Natural killer cell (primary cell): ENCODE results near the gene PPP2CA. TPM values are rescaled to one million over a fixed set of nuclear protein-coding genes. Genes with fewer than 3 reads are reported as not detected.
A peak's percentile ranks its signal among the peaks of the same experiment; 100 is the strongest.

Experiments
- ATAC-seq, 3 donors: fragments of 150-1000 bp in 2 of 3; fragments of 200-7000 bp in 1 of 3; cut with Tn5 transposase; 1 replicate in 1 of 3; 2 replicates in 2 of 3; pipeline ENCODE4 v1.10.0; 2021; ENCODE audit warnings: mild to moderate bottlenecking in 2 of 3, moderate library complexity in 2 of 3
- DNase-seq, 2 donors: peaks; one replicate each; pipeline versions ENCODE4 v3.0.0 to v3.0.0-alpha.2; 2013 to 2021; ENCODE audit warnings: mixed read lengths in 1 of 2
- H3K27ac ChIP-seq: one replicate; pipeline ENCODE4 v1.5.1; 2013; ENCODE audit warnings: mild to moderate bottlenecking, low read length
- H3K27me3 ChIP-seq: one replicate; pipeline ENCODE4 v1.6.1; 2013; ENCODE audit warnings: low read length; ENCODE audit not compliant: control insufficient read depth, insufficient read depth
- H3K36me3 ChIP-seq: one replicate; pipeline ENCODE4 v1.6.1; 2013; ENCODE audit warnings: low read length; ENCODE audit not compliant: control insufficient read depth, insufficient read depth
- H3K4me1 ChIP-seq: one replicate; pipeline ENCODE4 v1.6.1; 2013; ENCODE audit warnings: low read length; ENCODE audit not compliant: control insufficient read depth, insufficient read depth
- H3K4me3 ChIP-seq: one replicate; pipeline ENCODE4 v1.5.1; 2013; ENCODE audit warnings: low read length
- H3K9me3 ChIP-seq: one replicate; pipeline ENCODE4 v1.6.1; 2013; ENCODE audit warnings: low read length; ENCODE audit not compliant: control insufficient read depth, insufficient read depth
- H3K27ac Mint-ChIP-seq, 2 donors: one replicate each; pipeline ENCODE4 v1.8.0; 2022; ENCODE audit warnings: mild to moderate bottlenecking in 2 of 2, mixed read lengths in 2 of 2, moderate library complexity in 1 of 2
- H3K27me3 Mint-ChIP-seq, 2 donors: one replicate each; pipeline ENCODE4 v1.8.0; 2022; ENCODE audit warnings: low read depth in 2 of 2, mixed read lengths in 2 of 2
- H3K36me3 Mint-ChIP-seq: one replicate; pipeline ENCODE4 v1.8.0; 2022; ENCODE audit warnings: mixed read lengths
- H3K4me1 Mint-ChIP-seq, 2 donors: one replicate each; pipeline ENCODE4 v1.8.0; 2022; ENCODE audit warnings: mixed read lengths in 2 of 2
- H3K4me3 Mint-ChIP-seq: one replicate; pipeline ENCODE4 v1.8.0; 2022; ENCODE audit warnings: mild to moderate bottlenecking, moderate library complexity, mixed read lengths
- H3K9me3 Mint-ChIP-seq, 2 donors: one replicate each; pipeline ENCODE4 v1.8.0; 2022; ENCODE audit warnings: mixed read lengths in 2 of 2
- WGBS: methylation state at CpG from one replicate; pipeline ENCODE4 v1.1.7; 2013; ENCODE audit warnings: missing lambda C conversion rate; ENCODE audit not compliant: insufficient coverage; 5-methylcytosine and 5-hydroxymethylcytosine counted together
- intact Hi-C: fragments of 100-400 bp; cut with micrococcal nuclease; formaldehyde crosslinking; loops from one replicate; pipeline ENCODE4 v1.14.2; 2022
- total RNA-seq, 4 donors: library from RNA; stranded (reverse); fragments of 120-200 nt in 1 of 4; gene quantifications; one replicate each; pipeline versions ENCODE4 v1.2.3 to v1.2.4, GENCODE V29; 2013 to 2022
- TF ChIP-seq, protein P1 (sequence below): fragments of 200-600 bp; IDR thresholded peaks from one replicate; pipeline ENCODE4 v1.8.0; 2022; ENCODE audit warnings: antibody characterized with exemption

PPP2CA gene
- total RNA-seq, 3 donors from 2014 or later (not counting 1 experiment from before 2014, with no cell fraction given) = 188 to 205 (median 191) TPM

DNA sequence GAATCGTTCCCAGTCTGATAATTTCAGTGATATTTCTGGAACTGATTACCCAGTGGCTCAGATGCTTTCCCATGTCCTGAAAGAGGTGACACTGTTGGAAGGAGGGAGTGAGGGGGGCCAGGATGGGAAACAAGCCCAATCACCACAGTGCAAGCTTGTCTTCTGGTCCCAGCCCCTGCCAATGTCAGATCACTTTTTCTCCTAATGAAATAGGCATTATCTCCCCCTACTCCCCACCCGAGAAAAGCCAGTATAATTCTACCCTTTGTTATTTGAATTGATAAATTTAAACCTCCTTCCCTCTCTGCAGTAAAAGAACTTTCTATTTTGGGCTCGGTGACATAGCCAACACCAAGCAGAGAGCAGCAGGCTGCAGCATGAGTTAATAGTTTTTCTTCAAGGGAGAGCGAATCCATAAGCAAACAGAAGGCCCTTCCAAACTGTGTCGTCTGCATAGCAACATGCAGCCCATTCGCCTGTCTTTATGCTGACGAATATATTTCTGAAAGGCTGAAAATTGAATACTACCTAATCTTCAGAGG is 14.6 kb upstream of the PPP2CA start:
- Histone ChIP-seq H3K4me3 (no peak overlapping the region), H3K9me3 (no peaks in the 10 kb centered on the region), H3K27me3 (no peaks in the 10 kb centered on the region), H3K27ac (no peak overlapping the region), H3K36me3 (no peaks in the 10 kb centered on the region), H3K4me1 (no peaks in the 10 kb centered on the region)
- H3K27ac Mint-ChIP-seq = no peak overlapping the region
- TF ChIP-seq, protein P1, sequence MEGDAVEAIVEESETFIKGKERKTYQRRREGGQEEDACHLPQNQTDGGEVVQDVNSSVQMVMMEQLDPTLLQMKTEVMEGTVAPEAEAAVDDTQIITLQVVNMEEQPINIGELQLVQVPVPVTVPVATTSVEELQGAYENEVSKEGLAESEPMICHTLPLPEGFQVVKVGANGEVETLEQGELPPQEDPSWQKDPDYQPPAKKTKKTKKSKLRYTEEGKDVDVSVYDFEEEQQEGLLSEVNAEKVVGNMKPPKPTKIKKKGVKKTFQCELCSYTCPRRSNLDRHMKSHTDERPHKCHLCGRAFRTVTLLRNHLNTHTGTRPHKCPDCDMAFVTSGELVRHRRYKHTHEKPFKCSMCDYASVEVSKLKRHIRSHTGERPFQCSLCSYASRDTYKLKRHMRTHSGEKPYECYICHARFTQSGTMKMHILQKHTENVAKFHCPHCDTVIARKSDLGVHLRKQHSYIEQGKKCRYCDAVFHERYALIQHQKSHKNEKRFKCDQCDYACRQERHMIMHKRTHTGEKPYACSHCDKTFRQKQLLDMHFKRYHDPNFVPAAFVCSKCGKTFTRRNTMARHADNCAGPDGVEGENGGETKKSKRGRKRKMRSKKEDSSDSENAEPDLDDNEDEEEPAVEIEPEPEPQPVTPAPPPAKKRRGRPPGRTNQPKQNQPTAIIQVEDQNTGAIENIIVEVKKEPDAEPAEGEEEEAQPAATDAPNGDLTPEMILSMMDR = no peak
- intact Hi-C loops = no loop called here
- no peak for DNase-seq
- H3K4me3 Mint-ChIP-seq = no peak overlapping the region
- no peaks in the 10 kb centered on the region for H3K9me3 Mint-ChIP-seq
- H3K36me3 Mint-ChIP-seq = no peaks in the 10 kb centered on the region
- 41% methylated on average over 7 of the region's 7 CpGs for WGBS
- peaks cover 9 to 13% of the 10 kb centered on the region in 2 donors for H3K27me3 Mint-ChIP-seq
- no peak for ATAC-seq
- no peaks in the 10 kb centered on the region for H3K4me1 Mint-ChIP-seq

DNA sequence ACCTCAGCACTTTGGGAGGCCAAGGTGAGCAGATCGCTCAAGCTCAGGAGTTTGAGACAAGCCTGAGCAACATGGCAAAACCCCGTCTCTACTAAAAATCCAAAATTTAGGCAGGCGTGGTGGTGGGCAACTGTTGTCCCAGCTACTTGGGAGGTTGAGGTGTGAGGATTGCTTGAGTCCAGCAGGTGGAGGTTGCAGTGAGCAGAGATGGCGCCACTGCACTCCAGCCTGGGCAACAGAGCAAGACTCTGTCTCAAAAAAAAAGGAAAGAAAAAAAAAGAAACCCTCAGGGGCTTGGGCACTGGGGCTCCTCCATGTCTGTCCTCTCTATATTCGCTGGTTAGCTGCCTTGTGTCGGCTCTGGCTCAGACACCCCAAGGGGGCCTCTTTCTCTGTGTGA is 10.9 kb upstream of the PPP2CA start:
- no peak overlapping the region for H3K27ac ChIP-seq
- WGBS = 96% methylated on average over 6 of the region's 6 CpGs
- no peaks in the 10 kb centered on the region for H3K9me3 ChIP-seq
- no peaks in the 10 kb centered on the region for H3K4me1 ChIP-seq
- no peak overlapping the region for H3K4me3 Mint-ChIP-seq
- H3K4me3 ChIP-seq = no peak overlapping the region
- DNase-seq (no peak), ATAC-seq (no peak)
- no peak overlapping the region for H3K27ac Mint-ChIP-seq
- H3K9me3 Mint-ChIP-seq = no peaks in the 10 kb centered on the region
- H3K4me1 Mint-ChIP-seq = no peaks in the 10 kb centered on the region
- peaks cover 9 to 14% of the 10 kb centered on the region in 2 donors for H3K27me3 Mint-ChIP-seq
- TF ChIP-seq, protein P1 = no peak
- H3K36me3 Mint-ChIP-seq = no peaks in the 10 kb centered on the region
- H3K27me3 ChIP-seq = no peaks in the 10 kb centered on the region
- H3K36me3 ChIP-seq = no peaks in the 10 kb centered on the region
- intact Hi-C loops = no loop called here

DNA sequence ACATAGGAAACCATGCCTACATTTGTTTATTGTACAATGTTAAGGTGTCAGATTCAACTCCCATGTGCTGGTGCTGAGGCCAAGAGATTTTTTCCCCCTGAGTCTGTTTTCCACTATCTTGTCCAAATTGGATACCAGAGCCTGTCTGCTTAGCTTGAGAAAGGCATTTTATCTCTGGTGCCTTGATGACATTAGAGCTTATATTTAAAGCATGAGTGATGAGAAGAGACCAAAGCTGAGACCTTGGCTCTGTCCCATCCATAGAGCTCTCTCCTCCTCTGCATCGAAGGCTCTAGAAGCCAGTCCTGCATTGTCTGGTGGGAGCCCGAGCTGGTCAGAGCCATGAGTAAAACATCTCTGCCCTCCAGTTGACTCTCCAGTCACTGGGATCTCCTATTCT is 10.4 kb upstream of the PPP2CA start:
- ATAC-seq (no peak), DNase-seq (no peak)
- TF ChIP-seq, protein P1 = no peak
- H3K9me3 ChIP-seq = no peaks in the 10 kb centered on the region
- Mint-ChIP-seq H3K9me3 (no peaks in the 10 kb centered on the region), H3K27me3 (peaks cover 9 to 14% of the 10 kb centered on the region in 2 donors), H3K36me3 (no peaks in the 10 kb centered on the region), H3K4me1 (no peaks in the 10 kb centered on the region), H3K27ac (no peak overlapping the region), H3K4me3 (no peak overlapping the region)
- intact Hi-C loops = no loop called here
- H3K4me1 ChIP-seq = no peaks in the 10 kb centered on the region
- H3K4me3 ChIP-seq = no peak overlapping the region
- H3K27me3 ChIP-seq = no peaks in the 10 kb centered on the region
- WGBS = 85% methylated on average over 2 of the region's 2 CpGs
- H3K36me3 ChIP-seq = no peaks in the 10 kb centered on the region
- H3K27ac ChIP-seq = no peak overlapping the region

DNA sequence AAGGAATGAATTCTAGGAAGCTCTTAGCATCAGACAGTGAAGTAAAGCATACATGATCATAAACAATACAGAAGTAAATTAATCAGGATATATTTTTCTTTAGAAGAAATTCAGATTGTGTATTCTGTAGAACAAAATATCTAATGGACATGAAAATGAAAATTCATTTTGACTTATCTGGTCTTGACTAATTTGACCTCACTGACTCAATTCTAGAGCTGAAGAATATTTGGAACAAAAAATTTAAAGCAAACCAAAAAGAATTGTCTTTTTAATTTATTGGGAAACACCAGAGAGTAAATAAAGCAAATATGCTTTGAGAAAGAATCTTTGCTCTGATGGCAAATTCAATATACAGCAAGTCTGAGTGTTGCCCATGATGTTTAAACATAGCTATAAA is 2.8 kb upstream of the PPP2CA start:
- Mint-ChIP-seq H3K27me3 (peaks cover 0 to 2% of the 10 kb centered on the region in 2 donors), H3K9me3 (no peaks in the 10 kb centered on the region), H3K27ac (peak overlapping the region in 1 of 2 donors; percentile 57), H3K4me1 (peaks cover 29 to 38% of the 10 kb centered on the region in 2 donors), H3K4me3 (peak overlapping the region; percentile 71), H3K36me3 (no peaks in the 10 kb centered on the region)
- intact Hi-C loops = loop anchor here (10.0 kb wide), 1 partner anchor 296 kb away; the partner anchor contains the start of gene JADE2
- H3K36me3 ChIP-seq = no peaks in the 10 kb centered on the region
- peaks cover 13% of the 10 kb centered on the region for H3K4me1 ChIP-seq
- H3K9me3 ChIP-seq = no peaks in the 10 kb centered on the region
- TF ChIP-seq, protein P1 = no peak
- ATAC-seq (no peak), DNase-seq (no peak)
- no peaks in the 10 kb centered on the region for H3K27me3 ChIP-seq
- no peak overlapping the region for H3K27ac ChIP-seq
- no peak overlapping the region for H3K4me3 ChIP-seq
